ENCODE measurements around the gene OR11H6.
"Not testable (repeated sequence)": the region's sequence is repeated elsewhere in the genome, so short reads cannot be mapped to it uniquely, and the experiment has no call there.

Gene OR11H6

GRCh38 chr14:20198991-20199390 is 24.5 kb upstream of the OR11H6 start:
- POLR2A ChIA-PET = no interaction called here
- DNase-seq (ENCODE audit: low read depth, low spot score) = no peak

GRCh38 chr14:20204721-20205120 is 18.8 kb upstream of the OR11H6 start:
- no peak for TF ChIP-seq CTCF (IDR thresholded peaks at IDR 0.05; ENCODE audit: insufficient read depth, low read length, missing control alignments)
- POLR2A ChIA-PET = no interaction called here
- no peak overlapping the region for H3K4me3 ChIP-seq (ENCODE audit: low read depth, low read length)
- no peak for DNase-seq (ENCODE audit: low read depth, low spot score)
- CTCF ChIA-PET = no interaction called here

More at GRCh38 chr14:20198991-20199390, 24.5 kb upstream of the OR11H6 start:
- H3K4me3 ChIP-seq (ENCODE audit: low read depth, low read length) = no peak overlapping the region
- no peak for TF ChIP-seq CTCF (IDR thresholded peaks at IDR 0.05; ENCODE audit: insufficient read depth, low read length, missing control alignments)
- CTCF ChIA-PET = no interaction called here

GRCh38 chr14:20209595-20209994 is 13.9 kb upstream of the OR11H6 start:
- no peak for DNase-seq (ENCODE audit: low read depth, low spot score)
- ChIA-PET POLR2A (no interaction called here), CTCF (no interaction called here)
- H3K4me3 ChIP-seq (ENCODE audit: low read depth, low read length) = no peak overlapping the region
- no peak for TF ChIP-seq CTCF (IDR thresholded peaks at IDR 0.05; ENCODE audit: insufficient read depth, low read length, missing control alignments)

GRCh38 chr14:20212406-20212805 is 11.1 kb upstream of the OR11H6 start:
- H3K4me3 ChIP-seq (ENCODE audit: low read depth, low read length); POLR2A ChIA-PET; CTCF ChIA-PET; DNase-seq (ENCODE audit: low read depth, low spot score): not testable (repeated sequence)

- ChIA-PET POLR2A (no interaction called here), CTCF (no interaction called here)
- no peak for TF ChIP-seq CTCF (IDR thresholded peaks at IDR 0.05; ENCODE audit: insufficient read depth, low read length, missing control alignments)
- no peak overlapping the region for H3K4me3 ChIP-seq (ENCODE audit: low read depth, low read length)
- no peak for DNase-seq (ENCODE audit: low read depth, low spot score)
These were observed 8.3 kb upstream of the OR11H6 start for GRCh38 chr14:20215196-20215595.

- no peak overlapping the region for H3K4me3 ChIP-seq (ENCODE audit: low read depth, low read length)
- no peak for TF ChIP-seq CTCF (IDR thresholded peaks at IDR 0.05; ENCODE audit: insufficient read depth, low read length, missing control alignments)
- POLR2A ChIA-PET = no interaction called here
- DNase-seq (ENCODE audit: low read depth, low spot score) = no peak
- CTCF ChIA-PET = no interaction called here
These were observed 4.5 kb upstream of the OR11H6 start for GRCh38 chr14:20219033-20219432.

- DNase-seq (ENCODE audit: low read depth, low spot score) = no peak
- POLR2A ChIA-PET = no interaction called here
These were observed 5.2 kb downstream of the OR11H6 start, which contains the start of gene OR11H7 for GRCh38 chr14:20228681-20229080. Gene OR11H7, plus strand, starts transcription at chr14:20228981.

GRCh38 chr14:20235415-20235814 is 11.9 kb downstream of the OR11H6 start:
- H3K4me3 ChIP-seq (ENCODE audit: low read depth, low read length); CTCF ChIA-PET; DNase-seq (ENCODE audit: low read depth, low spot score); POLR2A ChIA-PET: not testable (repeated sequence)

More at GRCh38 chr14:20228681-20229080, 5.2 kb downstream of the OR11H6 start, which contains the start of gene OR11H7:
- no peak within 1 kb of the TSS for H3K4me3 ChIP-seq (ENCODE audit: low read depth, low read length)
- no peak for TF ChIP-seq CTCF (IDR thresholded peaks at IDR 0.05; ENCODE audit: insufficient read depth, low read length, missing control alignments)
- CTCF ChIA-PET = no interaction called here

Data from AG04449 (cell line).